ENCODE measurements around the gene GPC6. TPM values are rescaled to one million over a fixed set of nuclear protein-coding genes. Genes with fewer than 3 reads are reported as not detected.

GPC6 gene
- polyA plus RNA-seq, 1 of the 3 experiments (the other 2 are of a cell fraction), result 6.7 TPM

GRCh38 chr13:94234738-94235137, 1008.1 kb downstream of the GPC6 start:
- no peak for DNase-seq
- no peak for TF ChIP-seq TAF1 (IDR thresholded peaks at IDR 0.05; ENCODE audit: borderline replicate concordance, low read depth, low read length)
- no peak for TF ChIP-seq FOXJ3 (CRISPR knock-in tag; IDR thresholded peaks at IDR 0.05)
- no peak for TF ChIP-seq PBX3 (IDR thresholded peaks at IDR 0.05)
- TF ChIP-seq USF2 (IDR thresholded peaks at IDR 0.05; ENCODE audit: borderline replicate concordance, low read depth, low read length), result no peak
- no peak for TF ChIP-seq FOXM1 (IDR thresholded peaks at IDR 0.05; ENCODE audit: low read depth)
- TF ChIP-seq GATA2 (CRISPR knock-in tag; IDR thresholded peaks at IDR 0.05), result no peak
- no peak for TF ChIP-seq ELF1 (IDR thresholded peaks at IDR 0.05)
- no peaks in the 10 kb centered on the region for H4K20me1 ChIP-seq (ENCODE audit: insufficient read depth)
- no peaks in the 10 kb centered on the region for H3K36me3 ChIP-seq (replicated peaks in 1 of 2; ENCODE audit: control insufficient read depth in 1 of 2, insufficient read depth in 2 of 2, low read length in 1 of 2)
- no peak overlapping the region for H3K9ac ChIP-seq
- H3K4me2 ChIP-seq, result no peak overlapping the region
- peaks cover 0 to 23% of the 10 kb centered on the region in 2 experiments; a peak in 2 of 4 replicates for H3K4me1 ChIP-seq (ENCODE audit: control insufficient read depth in 1 of 2, insufficient read depth in 2 of 2, low read depth in 1 of 2, low read length in 1 of 2)
- peaks cover 3% of the 10 kb centered on the region for H3F3A ChIP-seq (replicated peaks; ENCODE audit: insufficient read depth)
- H3K27ac ChIP-seq (ENCODE audit: low read depth in 2 of 2, low read length in 1 of 2), result no peak overlapping the region
- no peak overlapping the region for H2AFZ ChIP-seq (ENCODE audit: low read depth)
- no peaks in the 10 kb centered on the region for H3K9me3 ChIP-seq
- no peaks in the 10 kb centered on the region for H3K9me2 ChIP-seq
- ChIA-PET POLR2A (no interaction called here), CTCF (no interaction called here)
- 91% methylated on average over 2 of the region's 2 CpGs for WGBS (ENCODE audit: low lambda C conversion rate)
- H3K79me2 ChIP-seq (ENCODE audit: insufficient read depth), result no peaks in the 10 kb centered on the region
- no peak overlapping the region for H3K4me3 ChIP-seq (ENCODE audit: low read depth in 2 of 2, low read length in 1 of 2)
- no peaks in the 10 kb centered on the region for H3K27me3 ChIP-seq (ENCODE audit: insufficient read depth)

GRCh38 chr13:94236132-94236531, 1009.5 kb downstream of the GPC6 start:
- H3K4me3 ChIP-seq (ENCODE audit: low read depth in 2 of 2, low read length in 1 of 2), result no peak overlapping the region
- no peaks in the 10 kb centered on the region for H3K9me3 ChIP-seq
- ChIA-PET CTCF (interaction anchor here (1.0 kb wide), 1 partner anchor 9 kb away, joined by 3 read pairs; no protein-coding TSS in a partner anchor), POLR2A (no interaction called here)
- no peak overlapping the region for H3K9ac ChIP-seq
- H3K27me3 ChIP-seq (ENCODE audit: insufficient read depth), result no peaks in the 10 kb centered on the region
- no peak for DNase-seq
- TF ChIP-seq FOSL2 (IDR thresholded peaks at IDR 0.05; ENCODE audit: borderline replicate concordance, low read depth) (no peak), MEF2A (IDR thresholded peaks at IDR 0.05; ENCODE audit: borderline replicate concordance, low read depth) (no peak), IRF3 (IDR thresholded peaks at IDR 0.05; ENCODE audit: low read depth, low read length) (no peak)
- H3K27ac ChIP-seq (ENCODE audit: low read depth in 2 of 2, low read length in 1 of 2), result no peak overlapping the region
- H3K36me3 ChIP-seq (replicated peaks in 1 of 2; ENCODE audit: control insufficient read depth in 1 of 2, insufficient read depth in 2 of 2, low read length in 1 of 2), result no peaks in the 10 kb centered on the region
- H3K9me2 ChIP-seq, result no peaks in the 10 kb centered on the region
- peak overlapping the region; percentile 20; the same call in 1 of the 2 replicates for H3K4me2 ChIP-seq
- no peak overlapping the region for H2AFZ ChIP-seq (ENCODE audit: low read depth)
- H3F3A ChIP-seq (replicated peaks; ENCODE audit: insufficient read depth), result peaks cover 3% of the 10 kb centered on the region
- no peaks in the 10 kb centered on the region for H4K20me1 ChIP-seq (ENCODE audit: insufficient read depth)
- WGBS (ENCODE audit: low lambda C conversion rate), result 88% methylated on average over 2 of the region's 2 CpGs
- no peaks in the 10 kb centered on the region for H3K79me2 ChIP-seq (ENCODE audit: insufficient read depth)
- peaks cover 0 to 23% of the 10 kb centered on the region in 2 experiments; a peak in 2 of 4 replicates for H3K4me1 ChIP-seq (ENCODE audit: control insufficient read depth in 1 of 2, insufficient read depth in 2 of 2, low read depth in 1 of 2, low read length in 1 of 2)
